Stomach (tissue), 4 donors: ENCODE results near the gene CCDC86.

Source experiments
- EP300 ChIP-seq: sonication (generic); formaldehyde crosslinking; IDR thresholded peaks from one replicate; pipeline ENCODE4 v1.6.1; 2017; ENCODE audit warnings: antibody characterized with exemption
- POLR2A ChIP-seq, 4 donors: fragments of 450-650 bp; IDR thresholded peaks; one replicate each; pipeline ENCODE4 v1.6.1; 2016; ENCODE audit warnings: antibody characterized with exemption in 4 of 4, control low read depth in 2 of 4, mild to moderate bottlenecking in 1 of 4, moderate library complexity in 1 of 4
- POLR2AphosphoS5 ChIP-seq, 3 donors: sonication (generic); formaldehyde crosslinking; IDR thresholded peaks; one replicate each; pipeline ENCODE4 v1.6.1; 2016; ENCODE audit warnings: antibody characterized with exemption in 3 of 3
- TF ChIP-seq, protein P1 (sequence below), 7 experiments: fragments of 450-650 bp in 4 of 7; fragments of 200-600 bp in 3 of 7; sonication (generic) in 3 of 7; IDR thresholded peaks; one replicate each; pipeline ENCODE4 v1.5.1; 2016 to 2019; ENCODE audit warnings: antibody characterized with exemption in 7 of 7, control low read depth in 2 of 7, mild to moderate bottlenecking in 1 of 7

DNA sequence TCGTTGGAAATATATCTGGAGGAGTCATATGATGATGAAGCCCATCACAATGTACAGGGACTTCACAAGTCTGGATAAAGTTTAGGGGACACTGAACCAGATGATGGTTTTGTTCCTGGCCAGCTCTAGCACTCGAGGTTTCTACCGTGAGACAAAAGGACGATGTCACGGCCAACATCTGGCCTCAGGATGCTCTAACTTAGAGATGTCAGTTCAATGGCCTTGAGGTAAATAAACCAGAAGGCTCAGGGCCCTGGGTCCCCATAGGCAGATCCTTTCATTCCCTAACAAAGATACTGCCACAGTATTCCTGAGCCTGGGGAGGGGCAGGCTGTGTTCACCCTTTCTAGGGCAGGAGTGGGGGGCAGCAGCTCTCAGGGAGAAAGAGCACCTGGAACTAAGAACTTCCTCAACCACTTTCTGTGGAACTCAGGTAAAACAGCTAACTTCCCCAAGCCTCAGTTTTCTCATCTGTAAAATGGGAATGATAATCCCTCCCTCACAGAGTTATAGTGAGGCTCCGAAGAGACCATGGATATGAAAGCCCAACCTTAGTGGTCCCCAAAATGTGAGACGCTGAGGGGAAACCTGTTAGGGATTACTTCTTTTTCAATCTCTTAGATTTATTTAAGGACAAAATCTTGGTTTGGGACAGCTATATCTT is 38.5 kb upstream of the CCDC86 start:
- TF ChIP-seq, protein P1, sequence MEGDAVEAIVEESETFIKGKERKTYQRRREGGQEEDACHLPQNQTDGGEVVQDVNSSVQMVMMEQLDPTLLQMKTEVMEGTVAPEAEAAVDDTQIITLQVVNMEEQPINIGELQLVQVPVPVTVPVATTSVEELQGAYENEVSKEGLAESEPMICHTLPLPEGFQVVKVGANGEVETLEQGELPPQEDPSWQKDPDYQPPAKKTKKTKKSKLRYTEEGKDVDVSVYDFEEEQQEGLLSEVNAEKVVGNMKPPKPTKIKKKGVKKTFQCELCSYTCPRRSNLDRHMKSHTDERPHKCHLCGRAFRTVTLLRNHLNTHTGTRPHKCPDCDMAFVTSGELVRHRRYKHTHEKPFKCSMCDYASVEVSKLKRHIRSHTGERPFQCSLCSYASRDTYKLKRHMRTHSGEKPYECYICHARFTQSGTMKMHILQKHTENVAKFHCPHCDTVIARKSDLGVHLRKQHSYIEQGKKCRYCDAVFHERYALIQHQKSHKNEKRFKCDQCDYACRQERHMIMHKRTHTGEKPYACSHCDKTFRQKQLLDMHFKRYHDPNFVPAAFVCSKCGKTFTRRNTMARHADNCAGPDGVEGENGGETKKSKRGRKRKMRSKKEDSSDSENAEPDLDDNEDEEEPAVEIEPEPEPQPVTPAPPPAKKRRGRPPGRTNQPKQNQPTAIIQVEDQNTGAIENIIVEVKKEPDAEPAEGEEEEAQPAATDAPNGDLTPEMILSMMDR (IDR thresholded peaks at IDR 0.05) = no peak
- TF ChIP-seq POLR2A (IDR thresholded peaks at IDR 0.05) (no peak), POLR2AphosphoS5 (IDR thresholded peaks at IDR 0.05) (no peak), EP300 (no peak)
